PC-9 (cell line): ENCODE measurements around the gene INPP5A. TPM values are rescaled to one million over a fixed set of nuclear protein-coding genes. Genes with fewer than 3 reads are reported as not detected.

Experiments
- BruUV-seq: library from RNA; stranded (reverse); fragments of 400-500 nt; replicated peaks from 2 replicates; lab custom pipeline; 2021; lab: Mats Ljungman, UMichigan
- CTCF ChIA-PET: fragments of 300-600 bp; sonication (Branson Sonifier 250); formaldehyde crosslinking; loops from one replicate; lab custom pipeline; 2022; ENCODE audit warnings: antibody characterized with exemption; lab: Charles Lee
- POLR2A ChIA-PET: fragments of 300-600 bp; sonication (Branson Sonifier 250); formaldehyde crosslinking; loops from one replicate; lab custom pipeline; 2022; ENCODE audit warnings: antibody characterized with exemption; ENCODE audit not compliant: unreplicated experiment; lab: Charles Lee
- DNase-seq, 2 experiments: peaks; one replicate each; pipeline versions ENCODE4 v3.0.0 to v3.0.0-alpha.2; 2015 to 2022; ENCODE audit warnings: mixed read lengths in 1 of 2
- H2AFZ ChIP-seq: fragments of 200-600 bp; sonication (generic); 2 replicates; pipeline ENCODE4 v1.8.1; 2017; ENCODE audit warnings: antibody characterized with exemption
- H3F3A ChIP-seq: fragments of 200-600 bp; sonication (generic); 2 replicates; pipeline ENCODE4 v1.8.1; 2017; ENCODE audit warnings: antibody characterized with exemption, mild to moderate bottlenecking, low read depth; ENCODE audit not compliant: insufficient read depth
- H3K27ac ChIP-seq: fragments of 200-600 bp; sonication (generic); 2 replicates; pipeline ENCODE4 v1.6.1; 2016; ENCODE audit warnings: mixed run types
- H3K27me3 ChIP-seq: fragments of 200-600 bp; sonication (generic); 2 replicates; pipeline ENCODE4 v1.6.1; 2016; ENCODE audit warnings: low read depth, mixed run types; ENCODE audit not compliant: insufficient read depth
- H3K36me3 ChIP-seq: fragments of 200-600 bp; sonication (generic); 2 replicates; pipeline ENCODE4 v1.6.1; 2016; ENCODE audit warnings: low read depth, mixed run types
- H3K4me1 ChIP-seq: fragments of 200-600 bp; sonication (generic); replicated peaks from 2 replicates; pipeline ENCODE4 v1.6.1; 2016; ENCODE audit warnings: mixed run types; ENCODE audit not compliant: insufficient read depth
- H3K4me2 ChIP-seq: fragments of 200-600 bp; sonication (generic); 2 replicates; pipeline ENCODE4 v1.6.1; 2017; ENCODE audit warnings: mixed run types
- H3K4me3 ChIP-seq: fragments of 200-600 bp; sonication (generic); 2 replicates; pipeline ENCODE4 v1.6.1; 2016; ENCODE audit warnings: mixed run types
- H3K79me2 ChIP-seq: fragments of 200-600 bp; sonication (generic); 2 replicates; pipeline ENCODE4 v1.6.1; 2017; ENCODE audit warnings: low read depth, mixed run types
- H3K9me2 ChIP-seq: fragments of 200-600 bp; sonication (generic); 2 replicates; pipeline ENCODE4 v1.8.1; 2017; ENCODE audit warnings: mild to moderate bottlenecking; ENCODE audit not compliant: insufficient read depth
- H3K9me3 ChIP-seq: fragments of 200-600 bp; sonication (generic); 2 replicates; pipeline ENCODE4 v1.8.1; 2016; ENCODE audit warnings: low read depth; ENCODE audit not compliant: insufficient read depth
- H4K20me1 ChIP-seq: fragments of 200-600 bp; sonication (generic); 2 replicates; pipeline ENCODE4 v1.8.1; 2017; ENCODE audit not compliant: insufficient read depth
- EZH2 ChIP-seq: fragments of 200-600 bp; sonication (generic); IDR thresholded peaks from 2 replicates; pipeline ENCODE4 v1.8.0; 2017; ENCODE audit warnings: antibody characterized with exemption, low read depth
- intact Hi-C: fragments of 100-400 bp; cut with micrococcal nuclease; formaldehyde crosslinking; loops from one replicate; pipeline ENCODE4 v1.10.0; 2022; ENCODE audit not compliant: unreplicated experiment
- total RNA-seq: library from RNA; stranded (reverse); gene quantifications from 2 replicates; pipeline ENCODE4 v1.2.3, GENCODE V29; 2021
- TF ChIP-seq, protein P1 (sequence below): fragments of 200-600 bp; sonication (generic); conservative IDR thresholded peaks from 2 replicates; pipeline ENCODE4 v1.6.1; 2017; ENCODE audit warnings: mixed run types, antibody characterized with exemption, mild to moderate bottlenecking, moderate library complexity

INPP5A gene
- total RNA-seq, 1 experiment from 2014 or later, result 18.4 TPM

DNA sequence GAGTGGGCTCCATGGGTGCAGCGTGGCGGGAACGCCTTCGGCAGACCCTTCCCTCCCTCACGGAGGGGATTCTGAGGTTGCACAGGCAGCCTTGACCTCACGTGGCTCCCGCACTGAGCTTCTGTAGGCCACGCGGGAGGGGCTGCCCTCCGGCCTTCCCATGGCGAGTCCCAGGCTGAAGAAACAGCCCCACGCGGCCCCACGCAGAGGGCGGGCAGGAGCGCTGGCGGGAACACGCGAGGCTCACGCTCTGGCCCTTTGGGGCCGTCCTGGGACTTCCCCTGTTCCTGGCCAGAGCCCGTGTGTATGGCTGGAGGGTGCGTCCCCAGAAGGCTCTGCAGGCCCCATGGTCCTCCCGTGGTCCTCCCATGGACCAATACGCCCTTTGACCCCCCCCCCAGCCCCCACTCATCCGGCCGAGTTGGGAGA, 270.0 kb downstream of the INPP5A start:
- H3K36me3 ChIP-seq, result no peaks in the 10 kb centered on the region
- intact Hi-C loops, result no loop called here
- CTCF ChIA-PET, result no interaction called here
- H3K27ac ChIP-seq, result no peak overlapping the region
- DNase-seq, result no peak
- H3K4me1 ChIP-seq, result no peaks in the 10 kb centered on the region
- H3K4me3 ChIP-seq, result no peak overlapping the region
- BruUV-seq, result no TSS peak
- TF ChIP-seq, protein P1, sequence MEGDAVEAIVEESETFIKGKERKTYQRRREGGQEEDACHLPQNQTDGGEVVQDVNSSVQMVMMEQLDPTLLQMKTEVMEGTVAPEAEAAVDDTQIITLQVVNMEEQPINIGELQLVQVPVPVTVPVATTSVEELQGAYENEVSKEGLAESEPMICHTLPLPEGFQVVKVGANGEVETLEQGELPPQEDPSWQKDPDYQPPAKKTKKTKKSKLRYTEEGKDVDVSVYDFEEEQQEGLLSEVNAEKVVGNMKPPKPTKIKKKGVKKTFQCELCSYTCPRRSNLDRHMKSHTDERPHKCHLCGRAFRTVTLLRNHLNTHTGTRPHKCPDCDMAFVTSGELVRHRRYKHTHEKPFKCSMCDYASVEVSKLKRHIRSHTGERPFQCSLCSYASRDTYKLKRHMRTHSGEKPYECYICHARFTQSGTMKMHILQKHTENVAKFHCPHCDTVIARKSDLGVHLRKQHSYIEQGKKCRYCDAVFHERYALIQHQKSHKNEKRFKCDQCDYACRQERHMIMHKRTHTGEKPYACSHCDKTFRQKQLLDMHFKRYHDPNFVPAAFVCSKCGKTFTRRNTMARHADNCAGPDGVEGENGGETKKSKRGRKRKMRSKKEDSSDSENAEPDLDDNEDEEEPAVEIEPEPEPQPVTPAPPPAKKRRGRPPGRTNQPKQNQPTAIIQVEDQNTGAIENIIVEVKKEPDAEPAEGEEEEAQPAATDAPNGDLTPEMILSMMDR, result no peak
- no peak for TF ChIP-seq EZH2
- H3K9me3 ChIP-seq, result no peaks in the 10 kb centered on the region
- no peaks in the 10 kb centered on the region for H4K20me1 ChIP-seq
- peaks cover 13% of the 10 kb centered on the region; the same call in 1 of the 2 replicates for H3K27me3 ChIP-seq
- POLR2A ChIA-PET, result no interaction called here
- H3K79me2 ChIP-seq, result no peaks in the 10 kb centered on the region
- H3K4me2 ChIP-seq, result no peak overlapping the region
- no peaks in the 10 kb centered on the region for H3K9me2 ChIP-seq
- no peaks in the 10 kb centered on the region for H3F3A ChIP-seq
- H2AFZ ChIP-seq, result no peak overlapping the region

DNA sequence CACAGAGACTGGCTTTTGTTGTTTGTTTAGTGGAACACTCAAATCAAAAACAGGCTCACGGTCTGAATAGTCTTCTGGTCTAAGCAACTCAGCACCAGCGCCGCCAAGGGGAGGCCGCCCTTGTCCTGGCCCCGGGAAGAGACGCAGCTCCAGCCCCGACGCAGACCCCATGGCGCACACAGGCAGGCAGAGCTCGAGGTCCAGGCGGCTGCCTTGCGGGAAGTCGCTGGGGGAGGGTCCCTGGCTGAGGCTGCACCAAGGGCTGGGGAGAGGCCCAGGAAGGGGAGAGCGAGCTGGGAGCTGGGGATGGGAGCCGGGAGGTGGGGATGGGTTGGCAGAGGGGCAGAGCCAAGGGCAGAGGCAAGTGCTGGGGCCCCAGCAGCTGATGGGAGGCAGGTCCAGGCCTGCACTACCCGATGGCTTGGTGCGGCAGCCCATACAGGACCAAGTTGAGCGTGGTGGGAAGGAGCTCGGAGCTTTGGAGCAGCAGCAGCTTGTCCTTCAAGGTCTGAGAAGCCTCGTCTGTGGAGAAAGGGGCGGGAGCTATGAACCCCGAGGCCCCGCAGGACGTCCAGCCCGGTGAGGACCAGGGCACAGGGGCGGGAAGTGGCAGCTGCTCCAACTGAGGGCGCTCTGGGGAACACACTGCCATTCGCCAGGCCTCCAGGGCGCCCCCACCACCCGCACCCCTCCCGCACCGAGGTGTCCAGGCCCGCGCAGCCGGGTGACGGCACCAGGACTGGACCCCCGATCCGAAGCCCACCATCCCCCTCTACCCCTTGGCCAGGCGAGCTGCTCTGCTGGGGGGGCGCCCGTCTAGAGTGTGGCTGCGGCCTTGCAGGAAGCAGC, 271.0 kb downstream of the INPP5A start:
- Histone ChIP-seq H3K9me2 (no peaks in the 10 kb centered on the region), H3K27me3 (peaks cover 13% of the 10 kb centered on the region; the same call in 1 of the 2 replicates)
- CTCF ChIA-PET, result no interaction called here

DNA sequence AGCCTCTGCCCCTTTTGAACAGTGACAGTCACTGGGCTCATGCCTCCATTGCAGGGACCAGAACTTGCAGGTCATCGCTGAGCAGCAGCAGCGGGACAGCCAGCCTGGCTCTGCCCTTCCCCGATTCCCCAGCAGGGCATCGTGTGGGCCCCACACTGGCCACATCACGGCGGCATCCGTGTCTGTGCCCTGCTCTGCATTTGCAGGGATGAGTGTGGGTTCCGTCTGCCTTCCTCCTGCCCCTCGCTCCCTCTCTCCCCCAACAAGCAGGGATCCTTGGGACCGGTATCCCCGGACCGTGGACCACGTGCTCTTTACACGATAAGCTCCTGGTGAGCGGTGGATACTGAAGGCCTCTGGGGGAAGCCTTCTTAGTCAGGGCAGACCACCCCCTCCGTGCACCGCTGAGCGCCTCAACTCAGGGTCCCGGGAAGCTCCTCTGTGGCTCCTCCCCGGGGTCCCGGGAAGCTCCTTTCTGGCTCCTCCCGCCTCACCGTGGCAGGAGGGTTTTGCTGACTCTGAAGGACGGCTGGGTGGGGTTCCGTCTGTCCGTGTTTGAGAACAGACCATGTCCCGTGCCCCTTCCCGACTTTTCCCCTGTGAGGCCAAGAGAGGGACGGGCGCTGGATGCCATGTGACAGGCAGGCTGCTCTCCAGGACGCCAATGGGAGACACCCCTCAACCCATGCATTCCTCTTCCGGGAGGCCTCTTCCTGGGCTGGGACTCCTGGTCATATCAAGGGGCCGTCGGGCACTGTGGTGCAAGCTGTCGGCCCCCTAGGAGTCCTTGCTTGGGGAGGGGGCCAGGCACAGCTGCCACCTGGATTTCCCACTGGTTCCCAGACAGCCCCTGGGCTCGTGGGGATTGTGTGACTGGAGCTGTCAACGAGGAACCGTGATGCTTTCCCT, 271.9 kb downstream of the INPP5A start:
- no peak overlapping the region for H2AFZ ChIP-seq
- no TSS peak for BruUV-seq

More for the DNA sequence above, 271.0 kb downstream of the INPP5A start:
- no peaks in the 10 kb centered on the region for H3K9me3 ChIP-seq
- H4K20me1 ChIP-seq, result no peaks in the 10 kb centered on the region
- TF ChIP-seq, protein P1, result no peak
- no peak for TF ChIP-seq EZH2
- H3K36me3 ChIP-seq, result no peaks in the 10 kb centered on the region
- DNase-seq, result no peak
- H3K4me1 ChIP-seq, result no peaks in the 10 kb centered on the region
- no peak overlapping the region for H3K27ac ChIP-seq
- no peaks in the 10 kb centered on the region for H3K79me2 ChIP-seq
- H3K4me3 ChIP-seq, result no peak overlapping the region
- H2AFZ ChIP-seq, result no peak overlapping the region
- no peaks in the 10 kb centered on the region for H3F3A ChIP-seq
- POLR2A ChIA-PET, result no interaction called here
- intact Hi-C loops, result no loop called here
- no TSS peak for BruUV-seq
- H3K4me2 ChIP-seq, result no peak overlapping the region

More for the DNA sequence above, 271.9 kb downstream of the INPP5A start:
- TF ChIP-seq, protein P1, result no peak
- no peak for TF ChIP-seq EZH2
- intact Hi-C loops, result no loop called here
- POLR2A ChIA-PET, result no interaction called here
- no peaks in the 10 kb centered on the region for H3K9me2 ChIP-seq
- H3K4me2 ChIP-seq, result no peak overlapping the region
- H3K36me3 ChIP-seq, result no peaks in the 10 kb centered on the region
- CTCF ChIA-PET, result no interaction called here
- DNase-seq, result no peak
- H3K9me3 ChIP-seq, result no peaks in the 10 kb centered on the region
- H3K79me2 ChIP-seq, result no peaks in the 10 kb centered on the region
- no peaks in the 10 kb centered on the region for H4K20me1 ChIP-seq
- H3F3A ChIP-seq, result no peaks in the 10 kb centered on the region
- no peak overlapping the region for H3K27ac ChIP-seq
- H3K4me1 ChIP-seq, result no peaks in the 10 kb centered on the region
- H3K4me3 ChIP-seq, result no peak overlapping the region
- H3K27me3 ChIP-seq, result peaks cover 17% of the 10 kb centered on the region; the same call in 1 of the 2 replicates
